Parathyroid adenoma (tissue), 2 donors: Measurements from ENCODE around the gene RPL28.

Experiments
- H2AFZ ChIP-seq: fragments of 300-600 bp; sonication (generic); one replicate; pipeline ENCODE4 v1.7.0; 2017; ENCODE audit warnings: antibody characterized with exemption, mild to moderate bottlenecking
- H3K27ac ChIP-seq: fragments of 300-600 bp; sonication (generic); one replicate; pipeline ENCODE4 v1.7.0; 2017
- H3K27me3 ChIP-seq: fragments of 300-600 bp; sonication (generic); one replicate; pipeline ENCODE4 v1.7.0; 2017; ENCODE audit warnings: low read length; ENCODE audit not compliant: control insufficient read depth, insufficient read depth
- H3K36me3 ChIP-seq: fragments of 300-600 bp; sonication (generic); one replicate; pipeline ENCODE4 v1.7.0; 2017; ENCODE audit warnings: low read length; ENCODE audit not compliant: control insufficient read depth, insufficient read depth
- H3K4me1 ChIP-seq: fragments of 300-600 bp; sonication (generic); one replicate; pipeline ENCODE4 v1.7.0; 2017; ENCODE audit warnings: control low read depth
- H3K4me2 ChIP-seq: fragments of 300-600 bp; sonication (generic); one replicate; pipeline ENCODE4 v1.7.0; 2017; ENCODE audit warnings: low read length
- H3K4me3 ChIP-seq: fragments of 300-600 bp; sonication (generic); one replicate; pipeline ENCODE4 v1.7.0; 2017; ENCODE audit warnings: low read depth, low read length
- H3K79me2 ChIP-seq: fragments of 300-600 bp; sonication (generic); one replicate; pipeline ENCODE4 v1.7.0; 2017; ENCODE audit warnings: control low read depth
- H3K9ac ChIP-seq: fragments of 300-600 bp; sonication (generic); one replicate; pipeline ENCODE4 v1.7.0; 2017; ENCODE audit warnings: mild to moderate bottlenecking
- H3K9me3 ChIP-seq: fragments of 300-600 bp; sonication (generic); one replicate; pipeline ENCODE4 v1.7.0; 2017; ENCODE audit warnings: low read length; ENCODE audit not compliant: control insufficient read depth
- TF ChIP-seq, protein P1 (sequence below): fragments of 300-600 bp; sonication (generic); IDR thresholded peaks from one replicate; pipeline ENCODE4 v1.7.0; 2017; ENCODE audit warnings: antibody characterized with exemption, mild to moderate bottlenecking
- donor health status: primary hyperparathyroidism.

RPL28 gene

DNA sequence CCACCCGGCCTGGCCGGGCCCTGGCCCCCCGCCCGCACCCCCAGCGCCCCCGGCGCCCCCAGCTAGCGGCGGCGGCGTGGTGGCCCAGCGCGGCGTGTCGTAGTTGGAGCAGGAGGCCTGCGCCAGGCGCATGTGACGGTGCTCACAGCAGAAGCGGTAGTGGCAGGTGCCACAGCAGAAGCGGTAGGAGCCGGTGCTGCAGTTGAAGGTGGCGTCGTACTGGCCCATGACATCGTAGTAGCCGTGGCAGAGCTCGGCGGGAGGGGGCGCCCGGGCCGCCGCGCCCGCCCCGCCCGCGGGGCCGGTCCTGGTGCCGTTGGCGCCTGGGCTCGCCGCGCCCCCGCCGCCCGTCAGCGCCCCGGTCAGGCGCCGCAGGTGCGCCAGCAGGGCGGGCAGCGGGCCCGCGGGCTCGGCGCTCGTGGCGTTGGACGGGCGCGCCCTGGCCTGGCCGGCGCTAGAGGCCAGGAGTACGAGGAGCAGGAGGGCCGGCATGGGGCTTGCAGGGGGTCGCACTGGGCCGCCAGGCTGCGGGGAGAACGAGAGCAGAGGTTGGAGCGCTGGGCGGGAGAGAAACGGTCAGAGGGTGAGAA lies 56.7 kb downstream of the RPL28 start:
- peaks cover 4% of the 10 kb centered on the region for H3K27me3 ChIP-seq
- H3K4me3 ChIP-seq, result no peak overlapping the region
- no peak overlapping the region for H3K27ac ChIP-seq
- H3K4me2 ChIP-seq, result no peak overlapping the region
- no peak overlapping the region for H3K9ac ChIP-seq
- H3K36me3 ChIP-seq, result no peaks in the 10 kb centered on the region
- TF ChIP-seq, protein P1, sequence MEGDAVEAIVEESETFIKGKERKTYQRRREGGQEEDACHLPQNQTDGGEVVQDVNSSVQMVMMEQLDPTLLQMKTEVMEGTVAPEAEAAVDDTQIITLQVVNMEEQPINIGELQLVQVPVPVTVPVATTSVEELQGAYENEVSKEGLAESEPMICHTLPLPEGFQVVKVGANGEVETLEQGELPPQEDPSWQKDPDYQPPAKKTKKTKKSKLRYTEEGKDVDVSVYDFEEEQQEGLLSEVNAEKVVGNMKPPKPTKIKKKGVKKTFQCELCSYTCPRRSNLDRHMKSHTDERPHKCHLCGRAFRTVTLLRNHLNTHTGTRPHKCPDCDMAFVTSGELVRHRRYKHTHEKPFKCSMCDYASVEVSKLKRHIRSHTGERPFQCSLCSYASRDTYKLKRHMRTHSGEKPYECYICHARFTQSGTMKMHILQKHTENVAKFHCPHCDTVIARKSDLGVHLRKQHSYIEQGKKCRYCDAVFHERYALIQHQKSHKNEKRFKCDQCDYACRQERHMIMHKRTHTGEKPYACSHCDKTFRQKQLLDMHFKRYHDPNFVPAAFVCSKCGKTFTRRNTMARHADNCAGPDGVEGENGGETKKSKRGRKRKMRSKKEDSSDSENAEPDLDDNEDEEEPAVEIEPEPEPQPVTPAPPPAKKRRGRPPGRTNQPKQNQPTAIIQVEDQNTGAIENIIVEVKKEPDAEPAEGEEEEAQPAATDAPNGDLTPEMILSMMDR, result no peak
- no peaks in the 10 kb centered on the region for H3K79me2 ChIP-seq
- no peaks in the 10 kb centered on the region for H3K9me3 ChIP-seq
- no peak overlapping the region for H2AFZ ChIP-seq
- no peaks in the 10 kb centered on the region for H3K4me1 ChIP-seq

DNA sequence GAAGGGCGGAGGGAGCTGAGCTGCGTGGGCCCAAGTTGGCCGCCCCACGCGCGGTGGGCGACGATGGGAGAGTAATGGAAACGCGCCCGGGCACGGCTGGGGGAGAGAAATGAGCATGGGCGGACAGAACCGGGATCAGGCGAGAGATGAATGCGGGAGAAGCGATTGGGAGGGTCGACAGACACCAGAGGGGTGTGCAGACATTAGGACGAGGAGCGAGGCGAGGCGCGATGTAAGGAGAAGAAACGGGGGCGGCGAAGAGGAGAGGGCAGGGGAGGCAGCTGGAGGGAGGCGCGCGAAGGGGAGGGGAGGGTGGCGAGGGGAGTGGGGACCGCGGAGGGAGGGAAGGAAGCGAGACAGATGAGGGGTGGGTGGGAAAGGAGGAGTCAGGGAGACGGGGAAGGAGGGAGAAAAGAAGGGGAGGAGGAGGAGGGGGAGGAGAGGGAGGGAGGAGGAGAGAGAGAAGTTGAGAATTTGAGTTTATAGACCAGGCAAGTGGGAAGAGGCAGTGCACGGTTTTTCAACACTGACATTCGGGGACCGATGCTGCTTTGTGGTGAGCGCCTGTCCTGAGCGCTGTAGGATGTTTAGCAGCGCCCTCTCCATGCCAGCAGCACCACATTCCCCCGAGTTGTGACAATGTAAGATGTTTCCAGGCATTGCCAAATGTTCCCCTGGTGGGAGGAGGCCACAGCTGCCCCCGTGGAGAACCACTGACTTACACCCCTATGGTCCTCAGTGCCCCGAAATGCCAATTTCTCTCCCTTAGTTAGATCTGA lies 57.5 kb downstream of the RPL28 start, which contains the start of gene SHISA7:
Gene SHISA7 (minus strand): TSS at position 256 of the 779 bp plus-strand sequence. CDS start 437 bp downstream, outside the sequence.
- H3K79me2 ChIP-seq, result no peaks in the 10 kb centered on the region
- H3K4me3 ChIP-seq, result no peak within 1 kb of the TSS
- TF ChIP-seq, protein P1, result no peak
- H3K36me3 ChIP-seq, result no peaks in the 10 kb centered on the region
- H2AFZ ChIP-seq, result no peak within 1 kb of the TSS
- H3K27me3 ChIP-seq, result no peaks in the 10 kb centered on the region
- H3K4me1 ChIP-seq, result no peaks in the 10 kb centered on the region
- no peak within 1 kb of the TSS for H3K27ac ChIP-seq
- H3K9me3 ChIP-seq, result no peaks in the 10 kb centered on the region
- H3K4me2 ChIP-seq, result no peak within 1 kb of the TSS
- no peak within 1 kb of the TSS for H3K9ac ChIP-seq

DNA sequence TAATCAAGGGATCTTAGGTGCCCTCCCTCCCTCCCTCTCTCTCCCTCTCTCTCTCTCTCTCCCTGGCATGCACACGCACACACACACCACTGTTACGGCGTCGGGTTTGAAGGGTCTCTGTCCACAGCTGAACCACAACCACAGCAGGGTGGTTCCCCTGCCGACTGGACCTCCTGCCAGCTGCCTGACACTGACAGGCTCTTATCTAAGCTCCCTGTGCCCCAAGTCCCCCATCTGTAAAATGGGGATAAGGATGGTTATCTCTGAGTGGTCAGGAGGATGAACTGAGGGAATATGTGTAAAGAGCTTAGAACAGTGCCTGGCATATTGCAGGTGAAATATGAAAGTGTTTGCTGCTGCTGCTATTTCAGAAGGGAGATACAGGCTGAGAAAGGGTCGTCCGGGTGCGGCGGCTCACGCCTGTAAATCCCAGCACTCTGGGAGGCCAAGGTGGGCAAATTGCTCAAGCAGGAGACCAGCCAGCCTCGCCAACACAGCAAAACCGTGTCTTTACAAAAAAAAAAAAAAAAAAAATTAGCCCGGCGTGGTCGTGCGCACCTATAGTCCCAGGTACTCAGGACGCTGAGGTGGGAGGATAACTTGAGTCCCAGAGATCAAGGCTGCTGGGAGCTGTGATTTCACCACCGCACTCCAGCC lies 58.2 kb downstream of the RPL28 start:
- Histone ChIP-seq H3K27me3 (no peaks in the 10 kb centered on the region), H3K79me2 (no peaks in the 10 kb centered on the region), H3K9ac (no peak overlapping the region), H2AFZ (no peak overlapping the region), H3K27ac (no peak overlapping the region), H3K4me1 (no peaks in the 10 kb centered on the region), H3K4me3 (no peak overlapping the region), H3K4me2 (no peak overlapping the region), H3K9me3 (no peaks in the 10 kb centered on the region), H3K36me3 (no peaks in the 10 kb centered on the region)
- TF ChIP-seq, protein P1, result no peak

DNA sequence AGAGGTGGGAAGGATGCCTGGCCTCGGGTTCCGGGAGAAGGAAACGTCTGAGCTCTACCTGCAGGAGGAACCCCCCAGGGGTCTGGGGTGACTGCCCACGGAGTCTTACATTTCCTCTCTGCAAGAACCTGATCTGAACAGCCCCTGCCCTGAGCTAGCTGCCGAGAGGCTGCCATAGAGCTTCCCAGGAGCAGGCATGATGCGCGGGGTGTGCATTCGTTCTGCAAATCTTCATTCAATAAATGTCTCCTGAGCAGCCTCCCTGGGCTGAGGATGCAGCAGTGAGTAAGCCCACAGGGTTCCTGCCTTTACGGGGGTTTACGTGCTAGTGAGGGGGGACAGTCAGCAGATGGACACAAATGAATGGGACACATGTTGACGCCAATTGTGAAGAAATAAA lies 58.9 kb downstream of the RPL28 start:
- no peaks in the 10 kb centered on the region for H3K27me3 ChIP-seq
- H3K4me1 ChIP-seq, result no peaks in the 10 kb centered on the region

More for the DNA sequence above, 58.9 kb downstream of the RPL28 start:
- Histone ChIP-seq H3K79me2 (no peaks in the 10 kb centered on the region), H3K4me3 (no peak overlapping the region), H3K4me2 (no peak overlapping the region), H3K36me3 (no peaks in the 10 kb centered on the region), H3K9me3 (no peaks in the 10 kb centered on the region), H2AFZ (no peak overlapping the region), H3K9ac (no peak overlapping the region), H3K27ac (no peak overlapping the region)
- TF ChIP-seq, protein P1, result no peak
